DMS79 treated with DMSO at 0.1 percent for 48 hours (cell line): ENCODE data around the gene OPRM1.
"Not testable (repeated sequence)": the region's sequence is repeated elsewhere in the genome, so short reads cannot be mapped to it uniquely, and the experiment has no call there.

Source experiments
- DNase-seq: peaks from one replicate; lab custom pipeline; 2025; lab: John Stamatoyannopoulos, UW

Gene OPRM1

GRCh38 chr6:154209555-154209954, 170.5 kb downstream of the OPRM1 start:
- no peak for DNase-seq

GRCh38 chr6:154210678-154211077, 171.6 kb downstream of the OPRM1 start:
- DNase-seq = no peak

- no peak for DNase-seq
These were observed 174.7 kb downstream of the OPRM1 start for GRCh38 chr6:154213782-154214181.

- no peak for DNase-seq
These were observed 179.3 kb downstream of the OPRM1 start for GRCh38 chr6:154218301-154218700.

GRCh38 chr6:154218787-154219186, 179.7 kb downstream of the OPRM1 start:
- no peak for DNase-seq

GRCh38 chr6:154219250-154219649, 180.2 kb downstream of the OPRM1 start:
- no peak for DNase-seq

- DNase-seq = no peak
These were observed 183.7 kb downstream of the OPRM1 start for GRCh38 chr6:154222716-154223115.

GRCh38 chr6:154223296-154223695, 184.3 kb downstream of the OPRM1 start:
- no peak for DNase-seq

- DNase-seq = no peak
These were observed 187.4 kb downstream of the OPRM1 start for GRCh38 chr6:154226461-154226860.

GRCh38 chr6:154227862-154228520, 189.0 kb downstream of the OPRM1 start:
- DNase-seq = no peak

- no peak for DNase-seq
These were observed 189.5 kb downstream of the OPRM1 start for GRCh38 chr6:154228521-154228905.

GRCh38 chr6:154229786-154230185, 190.7 kb downstream of the OPRM1 start:
- DNase-seq = no peak

GRCh38 chr6:154230393-154230792, 191.4 kb downstream of the OPRM1 start:
- no peak for DNase-seq

- no peak for DNase-seq
These were observed 192.0 kb downstream of the OPRM1 start for GRCh38 chr6:154230910-154231595.

- DNase-seq = no peak
These were observed 193.2 kb downstream of the OPRM1 start for GRCh38 chr6:154232013-154232910.

GRCh38 chr6:154233383-154233782, 194.3 kb downstream of the OPRM1 start:
- DNase-seq = no peak

- no peak for DNase-seq
These were observed 195.2 kb downstream of the OPRM1 start for GRCh38 chr6:154234019-154234772.

- DNase-seq = no peak
These were observed 197.7 kb downstream of the OPRM1 start for GRCh38 chr6:154236646-154237301.

- no peak for DNase-seq
These were observed 199.8 kb downstream of the OPRM1 start for GRCh38 chr6:154238831-154239230.

- DNase-seq = no peak
These were observed 200.4 kb downstream of the OPRM1 start for GRCh38 chr6:154239392-154239791.

GRCh38 chr6:154241061-154241460, 202.0 kb downstream of the OPRM1 start:
- DNase-seq = not testable (repeated sequence)
